PC-3 (cell line): ENCODE data around the gene RXFP1.

Experiments used
- CTCF ChIP-seq: fragments of 300-600 bp; sonication (generic); conservative IDR thresholded peaks from 2 replicates; pipeline ENCODE4 v1.5.1; 2017; ENCODE audit warnings: antibody characterized with exemption, low read depth, mild to moderate bottlenecking, low read length
- EZH2 ChIP-seq: fragments of 300-600 bp; sonication (generic); IDR thresholded peaks from one replicate; pipeline ENCODE4 v1.6.1; 2017; ENCODE audit warnings: antibody characterized with exemption, mild to moderate bottlenecking, low read length; ENCODE audit not compliant: unreplicated experiment
- EZH2phosphoT487 ChIP-seq: fragments of 300-600 bp; sonication (generic); IDR thresholded peaks from 2 replicates; pipeline ENCODE4 v1.6.1; 2018; ENCODE audit warnings: mild to moderate bottlenecking, antibody characterized with exemption, low read length, borderline replicate concordance

- TF ChIP-seq CTCF (no peak), EZH2 (no peak), EZH2phosphoT487 (no peak)
These were observed 21.5 kb downstream of the RXFP1 start for GRCh38 chr4:158543191-158543590.
